MM.1S (cell line): Measurements from ENCODE around the gene SF3A2.
A peak's percentile ranks its signal among the peaks of the same experiment; 100 is the strongest.

ENCODE experiments used
- CTCF ChIP-seq: fragments of 300-600 bp; sonication (generic); IDR thresholded peaks from 2 replicates; pipeline ENCODE4 v1.5.1; 2016; ENCODE audit warnings: antibody characterized with exemption, low read length, mixed read lengths
- EZH2 ChIP-seq: fragments of 300-600 bp; sonication (generic); optimal IDR thresholded peaks from 2 replicates; pipeline ENCODE3; 2017; ENCODE audit warnings: low read depth, mild to moderate bottlenecking, antibody characterized with exemption, low read length, mixed read lengths
- EZH2phosphoT487 ChIP-seq: fragments of 300-600 bp; sonication (generic); IDR thresholded peaks from 2 replicates; pipeline ENCODE4 v1.6.1; 2018; ENCODE audit warnings: antibody characterized with exemption, low read length

GRCh38 chr19:2236314-2237050, at the start of gene SF3A2, which contains the start of gene PLEKHJ1:
- TF ChIP-seq CTCF: peak; percentile 100
- TF ChIP-seq EZH2: no peak
- no peak for TF ChIP-seq EZH2phosphoT487
